Liver (tissue), 9 donors: Measurements from ENCODE around the gene PFN1. TPM values are rescaled to one million over a fixed set of nuclear protein-coding genes. Genes with fewer than 3 reads are reported as not detected.

ENCODE experiments used
- DNase-seq: peaks from one replicate; pipeline ENCODE4 v3.0.0-alpha.2; 2017; ENCODE audit warnings: low spot score
- H3K27ac ChIP-seq, 2 donors: one replicate each; pipeline ENCODE4 v1.7.0; 2013; ENCODE audit warnings: inconsistent platforms in 2 of 2, low read length in 2 of 2, control low read depth in 1 of 2, low read depth in 1 of 2, mild to moderate bottlenecking in 1 of 2
- H3K27me3 ChIP-seq, 4 donors: one replicate each; pipeline versions ENCODE4 v1.6.1 to v1.7.0; 2013; ENCODE audit warnings: low read length in 3 of 4, inconsistent platforms in 1 of 4, mild to moderate bottlenecking in 1 of 4, moderate library complexity in 1 of 4; ENCODE audit not compliant: control insufficient read depth in 4 of 4, insufficient read depth in 4 of 4
- H3K36me3 ChIP-seq, 4 donors: one replicate each; pipeline versions ENCODE4 v1.6.1 to v1.7.0; 2013; ENCODE audit warnings: low read length in 3 of 4, mild to moderate bottlenecking in 3 of 4, low read depth in 1 of 4, moderate library complexity in 1 of 4; ENCODE audit not compliant: control insufficient read depth in 4 of 4, insufficient read depth in 3 of 4
- H3K4me1 ChIP-seq, 4 donors: one replicate each; pipeline versions ENCODE4 v1.6.1 to v1.7.0; 2013; ENCODE audit warnings: low read length in 3 of 4, mild to moderate bottlenecking in 3 of 4, moderate library complexity in 1 of 4; ENCODE audit not compliant: control insufficient read depth in 4 of 4, insufficient read depth in 4 of 4
- H3K4me3 ChIP-seq, 3 donors: one replicate each; pipeline versions ENCODE4 v1.6.1 to v1.7.0; 2013; ENCODE audit warnings: low read length in 3 of 3, control low read depth in 1 of 3, low read depth in 1 of 3, mild to moderate bottlenecking in 1 of 3
- H3K9ac ChIP-seq, 2 donors: one replicate each; pipeline ENCODE4 v1.7.0; 2013; ENCODE audit warnings: low read length in 2 of 2, mild to moderate bottlenecking in 2 of 2, moderate library complexity in 2 of 2, control low read depth in 1 of 2, low read depth in 1 of 2
- H3K9me3 ChIP-seq, 4 donors: one replicate each; pipeline versions ENCODE4 v1.6.1 to v1.7.0; 2013; ENCODE audit warnings: low read length in 3 of 4; ENCODE audit not compliant: control insufficient read depth in 4 of 4
- EGR1 ChIP-seq, 2 donors: IDR thresholded peaks; 2 replicates each; pipeline ENCODE4 v1.6.1; 2016 to 2018; ENCODE audit warnings: antibody characterized with exemption in 2 of 2, low read depth in 2 of 2
- FOXA1 ChIP-seq: IDR thresholded peaks from 2 replicates; pipeline ENCODE4 v1.6.1; 2016; ENCODE audit warnings: antibody characterized with exemption
- FOXA2 ChIP-seq: IDR thresholded peaks from 2 replicates; pipeline ENCODE4 v1.6.1; 2016; ENCODE audit warnings: antibody characterized with exemption
- GABPA ChIP-seq, 2 donors: IDR thresholded peaks in 1 of 2; conservative IDR thresholded peaks in 1 of 2; 2 replicates each; pipeline ENCODE4 v1.6.1; 2016; ENCODE audit warnings: antibody characterized with exemption in 2 of 2, mild to moderate bottlenecking in 1 of 2, moderate library complexity in 1 of 2
- HNF4A ChIP-seq, 2 donors: conservative IDR thresholded peaks; 2 replicates each; pipeline ENCODE4 v1.6.1; 2016; ENCODE audit warnings: antibody characterized with exemption in 2 of 2, mild to moderate bottlenecking in 2 of 2
- HNF4G ChIP-seq: IDR thresholded peaks from 2 replicates; pipeline ENCODE4 v1.6.1; 2016; ENCODE audit warnings: antibody characterized with exemption
- JUND ChIP-seq, 2 donors: IDR thresholded peaks; 2 replicates each; pipeline ENCODE4 v1.6.1; 2016; ENCODE audit warnings: antibody characterized with exemption in 2 of 2
- NR2F2 ChIP-seq: IDR thresholded peaks from 2 replicates; pipeline ENCODE4 v1.6.1; 2016; ENCODE audit warnings: antibody characterized with exemption
- RAD21 ChIP-seq, 2 donors: IDR thresholded peaks; 2 replicates each; pipeline ENCODE4 v1.6.1; 2016; ENCODE audit warnings: antibody characterized with exemption in 2 of 2, mild to moderate bottlenecking in 2 of 2
- RXRA ChIP-seq, 2 donors: IDR thresholded peaks; 2 replicates each; pipeline ENCODE4 v1.6.1; 2017 to 2018; ENCODE audit warnings: antibody characterized with exemption in 2 of 2, mild to moderate bottlenecking in 1 of 2
- SP1 ChIP-seq: IDR thresholded peaks from 2 replicates; pipeline ENCODE4 v1.6.1; 2018; ENCODE audit warnings: antibody characterized with exemption, mild to moderate bottlenecking
- TAF1 ChIP-seq: conservative IDR thresholded peaks from 2 replicates; pipeline ENCODE4 v1.6.1; 2016; ENCODE audit warnings: antibody characterized with exemption, mild to moderate bottlenecking
- YY1 ChIP-seq: IDR thresholded peaks from 2 replicates; pipeline ENCODE4 v1.6.1; 2016; ENCODE audit warnings: antibody characterized with exemption, mild to moderate bottlenecking
- WGBS: extraction: QIAGEN DNeasy Blood & Tissue Kit; methylation state at CpG from one replicate; pipeline ENCODE4 v1.1.7; 2013; 5-methylcytosine and 5-hydroxymethylcytosine counted together
- polyA plus RNA-seq, 2 donors: library from polyadenylated mRNA; stranded (reverse) in 1 of 2; unstranded in 1 of 2; fragments of 200-250 nt in 1 of 2; fragments of >200 nt in 1 of 2; fragmentation: Nextera tagmentation in 1 of 2; extraction: Ambion mirVana in 1 of 2; gene quantifications; one replicate each; pipeline versions ENCODE4 v1.2.1 to v1.2.3, GENCODE V29; 2013 to 2015
- total RNA-seq, 2 donors: library from RNA; depleted of rRNA; stranded (reverse); fragments of >200 nt; gene quantifications; one replicate each; pipeline ENCODE4 v1.2.3, GENCODE V29; 2014
- TF ChIP-seq, protein P1 (sequence below): IDR thresholded peaks from 2 replicates; pipeline ENCODE4 v1.6.1; 2016; ENCODE audit warnings: antibody characterized with exemption
- TF ChIP-seq, protein P2 (sequence below): IDR thresholded peaks from 2 replicates; pipeline ENCODE4 v1.6.1; 2016; ENCODE audit warnings: antibody characterized with exemption
- TF ChIP-seq, protein P3 (sequence below): IDR thresholded peaks from 2 replicates; pipeline ENCODE4 v1.6.1; 2016; ENCODE audit warnings: antibody characterized with exemption, mild to moderate bottlenecking
- donor health status: healthy.
- donor health status: healthy.
- donor health status: healthy.
- donor health status: healthy.
- donor health status: healthy.

The PFN1 gene
- total and polyA plus RNA-seq, 4 donors = 150 to 672 (median 580) TPM

DNA sequence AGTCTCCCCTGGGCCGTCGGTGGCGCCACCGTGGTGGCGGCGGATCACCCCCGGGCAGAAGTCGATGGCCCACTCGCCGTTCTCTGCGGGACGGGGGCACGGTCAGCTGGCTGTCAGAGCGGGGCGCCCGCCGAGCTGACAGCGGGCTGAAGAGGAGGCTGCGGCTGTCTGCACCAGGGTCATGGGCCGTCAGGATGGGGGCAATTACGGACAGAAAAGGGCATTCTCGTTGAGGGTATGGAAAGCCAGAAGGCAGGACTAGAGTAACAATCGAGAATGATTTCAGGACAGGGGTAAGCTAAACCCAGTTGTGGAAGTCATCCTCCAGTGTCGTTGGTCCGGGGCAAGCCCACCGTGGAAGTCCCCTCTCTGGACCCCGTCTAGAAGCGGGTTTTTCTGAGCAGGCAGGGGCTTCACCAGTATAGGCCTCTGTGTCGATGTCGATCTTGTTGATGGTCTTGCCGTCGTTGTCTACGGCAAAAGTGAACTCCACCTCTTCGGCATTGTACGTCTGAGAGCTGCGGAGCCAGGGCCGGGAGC is 47.2 kb downstream of the PFN1 start:
- Histone ChIP-seq H3K9ac (peak overlapping the region in 1 of 2 donors; percentile 51), H3K4me1 (peaks cover 6 to 42% (median 25%) of the 10 kb centered on the region in 4 donors), H3K27me3 (no peaks in the 10 kb centered on the region), H3K27ac (peak overlapping the region; percentile 25 to 34), H3K36me3 (peaks cover 0 to 7% (median 2%) of the 10 kb centered on the region in 4 donors), H3K9me3 (no peaks in the 10 kb centered on the region), H3K4me3 (no peak overlapping the region)
- WGBS = 66% methylated on average over 37 of the region's 37 CpGs
- DNase-seq = no peak
- TF ChIP-seq TAF1 = no peak
- no peak for TF ChIP-seq EGR1 (IDR thresholded peaks at IDR 0.05; ENCODE audit: low read depth in 2 of 2)
- no peak for TF ChIP-seq RAD21 (IDR thresholded peaks at IDR 0.05)
- no peak for TF ChIP-seq YY1
- TF ChIP-seq NR2F2 = peak; percentile 19
- TF ChIP-seq HNF4G = no peak

DNA sequence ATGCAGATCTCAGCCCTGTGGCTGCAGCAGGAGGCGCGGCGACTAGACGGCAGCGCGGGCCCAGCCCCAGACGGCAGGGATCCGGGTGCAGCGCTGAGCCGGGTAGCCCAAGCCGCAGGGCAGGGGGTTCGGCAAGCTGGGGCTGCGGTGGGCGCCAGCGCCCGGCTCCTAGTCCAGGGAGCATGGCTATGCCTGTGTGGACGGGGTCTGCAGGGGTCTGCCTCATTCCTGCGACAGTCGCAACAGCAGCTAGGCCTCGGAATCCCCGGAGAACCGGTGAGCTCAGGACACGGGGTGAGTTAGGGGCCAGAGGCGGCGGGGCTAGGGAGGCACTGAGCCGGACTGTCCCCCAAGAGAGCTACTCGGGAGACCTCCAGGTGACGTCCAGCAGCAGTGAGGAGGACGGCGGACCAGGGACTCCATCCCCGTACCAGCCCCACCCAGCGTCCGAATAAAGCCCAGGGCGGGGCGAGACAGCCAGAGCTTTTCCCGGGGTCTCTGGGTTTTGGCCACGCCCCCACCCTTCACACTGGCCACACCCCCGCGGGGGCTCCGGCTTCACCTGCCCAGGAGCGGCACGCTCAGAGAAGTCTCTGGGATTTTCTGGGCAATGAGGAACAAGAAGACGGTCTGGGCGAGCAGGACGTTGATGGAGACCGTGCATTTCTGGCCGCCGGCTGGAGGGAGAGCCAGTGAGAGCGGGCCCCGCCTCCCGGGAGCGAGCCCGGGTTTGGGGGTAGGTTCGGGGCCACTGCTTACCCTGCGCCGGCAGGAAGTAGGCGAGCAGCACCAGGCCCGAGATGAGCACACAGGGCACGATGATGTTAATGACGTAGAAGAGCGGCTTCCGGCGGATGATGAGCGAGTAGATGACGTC is 47.9 kb downstream of the PFN1 start:
- Histone ChIP-seq H3K4me1 (peaks cover 6 to 42% (median 25%) of the 10 kb centered on the region in 4 donors), H3K9ac (peak overlapping the region in 1 of 2 donors; percentile 57), H3K36me3 (peaks cover 0 to 14% (median 6%) of the 10 kb centered on the region in 4 donors), H3K27me3 (no peaks in the 10 kb centered on the region), H3K9me3 (no peaks in the 10 kb centered on the region), H3K4me3 (peak overlapping the region in 1 of 3 donors; percentile 61), H3K27ac (peak overlapping the region in 1 of 2 donors; percentile 25)
- DNase-seq = no peak
- WGBS = 48% methylated on average over 65 of the region's 65 CpGs
- TF ChIP-seq GABPA (IDR thresholded peaks at IDR 0.05 in 1 of 2, conservative IDR thresholded peaks at IDR 0.05 in 1 of 2) = peak in 1 of 2 donors; percentile 44
- no peak for TF ChIP-seq TAF1

DNA sequence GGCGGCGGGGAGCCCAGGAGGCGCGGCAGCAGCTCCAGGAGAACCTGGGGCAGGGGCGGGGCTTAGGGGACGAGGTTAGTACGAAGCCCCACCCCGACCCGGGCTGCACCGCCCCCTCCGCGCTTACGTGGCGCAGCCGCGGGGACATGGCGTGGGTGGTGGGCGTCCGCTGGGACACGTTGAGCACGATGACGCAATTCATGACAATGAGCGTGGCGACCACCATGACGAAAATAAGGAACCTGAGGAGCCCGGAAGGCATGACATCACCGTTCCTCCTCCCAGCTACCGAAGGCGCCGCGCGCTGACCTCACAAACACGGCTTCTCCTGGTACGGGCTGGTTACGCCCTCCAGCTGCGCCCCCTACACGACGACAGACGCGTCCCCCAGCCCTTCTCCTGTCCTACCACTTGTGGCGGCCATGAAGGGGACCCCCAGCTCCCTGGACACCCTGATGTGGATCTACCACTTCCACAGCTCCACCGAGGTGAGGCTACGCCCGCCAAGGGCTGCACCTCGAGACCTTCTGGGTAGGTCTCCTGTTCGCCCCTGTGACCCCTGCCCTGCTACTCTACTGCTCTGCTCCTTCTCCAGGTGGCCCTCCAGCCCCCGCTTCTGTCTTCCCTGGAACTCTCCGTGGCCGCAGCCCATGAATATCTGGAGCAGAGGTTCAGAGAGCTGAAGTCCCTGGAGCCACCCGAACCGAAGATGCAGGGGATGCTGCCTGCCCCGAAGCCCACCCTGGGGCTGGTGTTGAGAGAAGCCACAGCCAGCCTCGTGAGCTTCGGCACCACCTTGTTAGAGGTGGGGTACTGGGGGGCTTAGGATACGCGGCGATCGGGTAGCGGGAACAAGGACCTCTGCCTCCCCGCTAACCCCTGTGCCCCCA is 48.7 kb downstream of the PFN1 start, which contains the start of gene C17orf107:
Gene C17orf107, plus strand, starts transcription at position 196 of the 890 bp plus-strand sequence. Its CDS starts 227 bp downstream, at position 423.
- Histone ChIP-seq H3K9me3 (no peaks in the 10 kb centered on the region), H3K27ac (peak within 1 kb of the TSS; percentile 67 to 76), H3K4me1 (peaks cover 6 to 48% (median 28%) of the 10 kb centered on the region in 4 donors), H3K36me3 (peaks cover 0 to 20% (median 8%) of the 10 kb centered on the region in 4 donors), H3K4me3 (peak within 1 kb of the TSS; percentile 58 to 86 (median 61)), H3K27me3 (no peaks in the 10 kb centered on the region), H3K9ac (peak within 1 kb of the TSS; percentile 55 to 57)
- DNase-seq = peak; percentile 85
- WGBS = 14% methylated on average over 60 of the region's 60 CpGs
- TF ChIP-seq SP1 (no peak), EGR1 (IDR thresholded peaks at IDR 0.05; ENCODE audit: low read depth in 2 of 2) (peak; percentile 68 to 82)

- WGBS = 15% methylated on average over 34 of the region's 34 CpGs
- Histone ChIP-seq H3K36me3 (peaks cover 0 to 24% (median 8%) of the 10 kb centered on the region in 4 donors), H3K4me3 (peak overlapping the region in 2 of 3 donors; percentile 58 to 61), H3K9me3 (no peaks in the 10 kb centered on the region), H3K27ac (peak overlapping the region; percentile 67 to 76), H3K9ac (peak overlapping the region; percentile 24 to 38), H3K4me1 (peaks cover 6 to 53% (median 30%) of the 10 kb centered on the region in 4 donors), H3K27me3 (no peaks in the 10 kb centered on the region)
- DNase-seq = no peak
- TF ChIP-seq, protein P1, sequence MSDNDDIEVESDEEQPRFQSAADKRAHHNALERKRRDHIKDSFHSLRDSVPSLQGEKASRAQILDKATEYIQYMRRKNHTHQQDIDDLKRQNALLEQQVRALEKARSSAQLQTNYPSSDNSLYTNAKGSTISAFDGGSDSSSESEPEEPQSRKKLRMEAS = no peak
- no peak for TF ChIP-seq JUND (IDR thresholded peaks at IDR 0.05)
- TF ChIP-seq GABPA (IDR thresholded peaks at IDR 0.05 in 1 of 2, conservative IDR thresholded peaks at IDR 0.05 in 1 of 2) = no peak
- TF ChIP-seq NR2F2 = no peak
- TF ChIP-seq, protein P2, sequence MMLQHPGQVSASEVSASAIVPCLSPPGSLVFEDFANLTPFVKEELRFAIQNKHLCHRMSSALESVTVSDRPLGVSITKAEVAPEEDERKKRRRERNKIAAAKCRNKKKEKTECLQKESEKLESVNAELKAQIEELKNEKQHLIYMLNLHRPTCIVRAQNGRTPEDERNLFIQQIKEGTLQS = no peak
- TF ChIP-seq HNF4G = no peak
- no peak for TF ChIP-seq HNF4A (conservative IDR thresholded peaks at IDR 0.05)
- no peak for TF ChIP-seq RXRA (IDR thresholded peaks at IDR 0.05)
- TF ChIP-seq YY1 = no peak
- no peak for TF ChIP-seq FOXA2
- no peak for TF ChIP-seq TAF1
- TF ChIP-seq, protein P3, sequence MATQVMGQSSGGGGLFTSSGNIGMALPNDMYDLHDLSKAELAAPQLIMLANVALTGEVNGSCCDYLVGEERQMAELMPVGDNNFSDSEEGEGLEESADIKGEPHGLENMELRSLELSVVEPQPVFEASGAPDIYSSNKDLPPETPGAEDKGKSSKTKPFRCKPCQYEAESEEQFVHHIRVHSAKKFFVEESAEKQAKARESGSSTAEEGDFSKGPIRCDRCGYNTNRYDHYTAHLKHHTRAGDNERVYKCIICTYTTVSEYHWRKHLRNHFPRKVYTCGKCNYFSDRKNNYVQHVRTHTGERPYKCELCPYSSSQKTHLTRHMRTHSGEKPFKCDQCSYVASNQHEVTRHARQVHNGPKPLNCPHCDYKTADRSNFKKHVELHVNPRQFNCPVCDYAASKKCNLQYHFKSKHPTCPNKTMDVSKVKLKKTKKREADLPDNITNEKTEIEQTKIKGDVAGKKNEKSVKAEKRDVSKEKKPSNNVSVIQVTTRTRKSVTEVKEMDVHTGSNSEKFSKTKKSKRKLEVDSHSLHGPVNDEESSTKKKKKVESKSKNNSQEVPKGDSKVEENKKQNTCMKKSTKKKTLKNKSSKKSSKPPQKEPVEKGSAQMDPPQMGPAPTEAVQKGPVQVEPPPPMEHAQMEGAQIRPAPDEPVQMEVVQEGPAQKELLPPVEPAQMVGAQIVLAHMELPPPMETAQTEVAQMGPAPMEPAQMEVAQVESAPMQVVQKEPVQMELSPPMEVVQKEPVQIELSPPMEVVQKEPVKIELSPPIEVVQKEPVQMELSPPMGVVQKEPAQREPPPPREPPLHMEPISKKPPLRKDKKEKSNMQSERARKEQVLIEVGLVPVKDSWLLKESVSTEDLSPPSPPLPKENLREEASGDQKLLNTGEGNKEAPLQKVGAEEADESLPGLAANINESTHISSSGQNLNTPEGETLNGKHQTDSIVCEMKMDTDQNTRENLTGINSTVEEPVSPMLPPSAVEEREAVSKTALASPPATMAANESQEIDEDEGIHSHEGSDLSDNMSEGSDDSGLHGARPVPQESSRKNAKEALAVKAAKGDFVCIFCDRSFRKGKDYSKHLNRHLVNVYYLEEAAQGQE = no peak
- TF ChIP-seq EGR1 (IDR thresholded peaks at IDR 0.05; ENCODE audit: low read depth in 2 of 2) = no peak
- no peak for TF ChIP-seq SP1
- TF ChIP-seq FOXA1 = no peak
Observed at GRCh38 chr17:4898927-4899326, 49.4 kb downstream of the PFN1 start.
